HG03095 (cell line): Measurements from ENCODE around the gene ADGRB2.

Source experiments
- ATAC-seq: cut with Tn5 transposase; IDR thresholded peaks from one replicate; pipeline ENCODE4 v1.9.1; 2021; ENCODE audit warnings: moderate library complexity; ENCODE audit not compliant: unreplicated experiment

The ADGRB2 gene

DNA sequence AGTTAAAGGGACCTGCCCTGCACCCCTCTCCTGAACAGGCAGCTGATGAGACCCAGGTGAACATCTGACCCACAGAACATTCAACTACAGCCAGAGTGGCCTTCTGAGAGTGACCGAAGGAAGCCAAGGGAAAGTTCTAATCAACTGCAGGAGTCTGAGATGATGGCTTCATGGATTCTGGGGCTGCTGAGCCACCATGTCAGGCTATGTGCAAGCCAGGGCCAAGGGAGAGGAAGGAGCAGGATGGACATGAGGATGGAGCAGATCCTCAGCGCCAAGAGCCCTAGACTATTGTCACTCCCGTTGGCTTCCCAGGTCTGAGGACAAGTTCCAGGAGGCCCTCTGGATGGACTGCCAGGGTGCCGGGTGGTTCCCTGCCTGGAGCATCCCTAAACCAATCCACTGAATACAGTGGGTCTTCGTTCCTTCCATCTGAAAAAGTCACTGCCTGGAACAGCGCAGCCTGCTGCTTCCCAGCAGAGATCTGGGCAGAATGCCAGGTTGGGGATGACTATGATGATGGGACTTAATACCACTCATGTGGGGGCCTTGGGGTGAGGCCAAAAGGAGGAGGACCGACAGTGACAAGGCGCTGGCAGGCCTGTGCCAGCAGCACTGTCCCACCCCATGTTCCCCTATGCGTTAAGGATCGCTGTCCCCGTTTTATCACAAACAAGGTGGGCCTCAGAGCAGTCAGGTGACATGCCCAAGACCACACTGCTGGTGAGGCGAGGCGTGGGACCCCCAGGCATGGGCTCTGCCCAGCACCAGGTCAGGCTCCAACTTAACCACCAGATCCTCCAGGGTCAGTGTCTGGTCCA lies 31.9 kb upstream of the ADGRB2 start:
- no peak for ATAC-seq

DNA sequence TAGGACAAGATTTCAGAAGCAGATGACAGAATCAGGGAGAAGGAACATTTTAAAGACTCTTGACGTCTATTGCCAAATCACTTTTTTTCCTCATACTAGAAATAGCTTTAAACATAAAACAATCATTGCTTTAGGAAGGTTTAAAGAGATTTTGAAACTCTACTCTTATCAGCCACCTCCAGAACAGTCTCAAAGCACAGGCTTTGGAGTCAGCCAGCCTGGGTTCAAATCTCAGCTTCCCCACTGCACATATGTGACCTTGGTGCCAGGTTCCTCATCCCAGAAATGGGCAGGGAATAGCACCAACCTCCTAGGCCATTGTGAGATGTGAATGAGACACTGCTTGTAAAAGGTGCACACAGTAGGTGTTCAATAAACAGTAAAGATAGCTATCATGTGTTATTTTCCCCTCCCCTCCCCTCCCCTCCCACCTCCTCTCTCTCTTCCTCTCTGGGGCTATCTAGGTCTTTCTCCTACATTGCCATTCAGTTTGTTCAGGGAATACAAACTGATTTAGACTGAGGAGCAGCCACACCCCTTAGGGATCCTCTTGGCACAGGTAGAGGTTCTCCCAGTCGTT lies 31.0 kb upstream of the ADGRB2 start:
- ATAC-seq, result no peak

DNA sequence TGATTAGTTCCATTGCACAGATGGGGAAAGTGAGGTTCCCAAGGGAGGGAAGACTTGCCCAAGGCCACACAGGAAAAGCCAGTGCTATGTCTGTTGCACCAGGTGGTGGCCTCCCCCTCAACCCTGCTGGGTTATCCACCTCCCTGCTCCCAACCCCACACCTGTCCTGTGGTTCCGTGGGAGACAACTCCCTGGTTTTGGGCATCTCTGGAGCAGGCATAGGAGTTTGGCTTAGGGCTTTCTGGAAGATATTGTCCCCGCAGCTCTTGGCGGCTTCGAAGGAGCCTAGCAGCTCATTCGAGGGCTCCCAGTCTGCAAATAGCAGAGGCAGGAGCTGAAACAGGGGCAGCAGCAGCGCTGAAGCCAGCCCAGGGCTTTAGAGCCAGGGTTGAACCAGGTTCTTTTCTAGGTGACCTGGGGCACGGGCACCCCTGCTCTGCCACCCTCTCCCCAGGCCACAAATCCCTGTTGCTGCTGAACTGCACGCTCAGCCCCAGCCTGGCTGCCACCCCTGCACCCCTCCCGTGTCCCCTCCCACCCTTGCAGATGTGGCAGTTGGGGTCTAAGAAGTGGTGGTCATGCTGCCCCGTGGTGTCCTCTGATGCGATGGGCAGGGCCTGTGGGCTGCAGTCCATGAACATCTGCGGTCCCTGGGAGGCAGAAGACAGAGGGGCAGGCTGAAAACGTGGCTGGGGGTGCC lies 29.6 kb upstream of the ADGRB2 start:
- ATAC-seq, result no peak

- ATAC-seq, result no peak
These were observed 28.9 kb upstream of the ADGRB2 start for GRCh38 chr1:31793086-31793485.

GRCh38 chr1:31792541-31792940 lies 28.4 kb upstream of the ADGRB2 start:
- ATAC-seq, result no peak

DNA sequence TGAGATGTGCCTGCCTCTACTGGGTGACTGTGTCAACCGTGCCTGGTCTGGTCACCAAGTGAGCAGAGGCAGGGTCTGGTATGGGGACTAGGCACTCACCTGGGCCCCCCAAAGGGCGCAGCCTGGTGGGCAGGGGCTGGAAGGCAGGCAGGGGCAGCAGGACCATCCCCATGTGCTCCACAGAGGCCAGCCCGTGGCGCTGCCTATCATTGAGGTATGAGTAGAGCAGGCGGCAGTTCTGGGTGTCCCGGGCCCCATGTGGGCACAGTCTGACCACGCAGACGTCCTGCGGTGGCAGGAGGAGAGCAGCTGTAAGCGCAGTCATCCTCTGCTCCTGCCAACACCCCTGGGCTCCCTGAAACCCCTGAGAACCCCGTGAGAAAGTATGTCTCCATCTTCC lies 28.0 kb upstream of the ADGRB2 start:
- no peak for ATAC-seq

GRCh38 chr1:31791131-31791858 lies 27.2 kb upstream of the ADGRB2 start:
- ATAC-seq, result no peak

DNA sequence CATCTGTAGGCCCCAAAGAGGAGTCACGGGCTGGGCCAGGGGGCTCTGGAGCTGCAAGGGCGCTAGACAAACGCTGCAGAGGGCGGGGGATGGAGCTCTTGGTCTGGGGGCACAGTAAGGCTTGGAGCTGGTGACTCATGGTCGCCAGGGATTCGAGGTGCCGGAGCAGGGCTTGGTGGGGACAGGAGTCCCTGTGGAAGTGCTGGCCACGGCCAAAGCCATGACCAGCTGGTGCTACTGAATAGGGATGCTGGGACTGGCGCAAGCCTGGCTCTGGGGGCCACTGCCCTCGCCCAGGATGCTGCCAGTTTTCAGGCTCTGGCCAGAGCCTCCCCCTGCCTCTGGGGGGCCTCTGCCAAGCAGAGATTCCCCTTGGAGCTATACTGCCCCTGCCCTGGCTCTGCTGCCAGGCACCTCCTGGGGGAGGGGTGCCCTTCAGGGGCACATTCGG lies 26.5 kb upstream of the ADGRB2 start:
- ATAC-seq, result no peak

- no peak for ATAC-seq
These were observed 26.0 kb upstream of the ADGRB2 start for GRCh38 chr1:31790140-31790539.

DNA sequence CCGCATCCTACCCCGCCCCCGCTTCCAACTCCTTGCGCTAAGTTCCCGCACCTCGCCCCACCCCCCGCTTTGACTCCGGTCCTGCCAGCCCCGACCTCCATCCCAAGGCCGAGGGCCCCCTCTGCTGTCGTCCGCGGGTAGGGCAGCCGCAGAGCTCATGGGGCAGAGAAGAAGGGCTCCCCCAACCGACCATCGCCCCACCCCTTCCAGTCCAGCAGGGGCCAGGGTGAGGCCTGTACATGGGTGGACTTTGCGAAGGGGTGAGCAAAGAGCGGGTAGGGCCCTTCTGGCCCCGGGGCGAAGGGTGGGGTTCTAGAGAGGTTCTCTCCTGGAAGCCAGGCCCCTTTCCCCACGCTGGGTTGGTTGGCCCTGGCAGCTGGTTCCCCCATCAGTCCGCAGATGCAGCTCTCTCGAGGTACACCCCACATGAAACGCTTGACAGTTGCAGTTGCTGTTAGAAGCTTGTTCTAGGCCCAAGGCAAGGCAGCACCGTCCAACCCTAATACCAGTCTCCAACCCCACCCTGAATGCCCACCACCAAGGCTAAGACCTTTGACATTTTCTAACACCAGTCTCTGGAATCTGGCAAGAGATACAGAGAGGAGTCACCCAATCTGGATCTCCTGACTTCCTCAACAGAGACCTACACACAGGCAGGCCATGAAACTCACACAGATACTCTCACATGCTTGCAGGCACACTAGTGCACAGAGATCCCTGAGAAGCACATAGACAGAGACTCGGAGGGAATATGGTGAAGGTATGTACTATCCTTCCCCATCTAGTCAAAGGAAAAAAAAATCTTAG lies 25.3 kb upstream of the ADGRB2 start:
- no peak for ATAC-seq

DNA sequence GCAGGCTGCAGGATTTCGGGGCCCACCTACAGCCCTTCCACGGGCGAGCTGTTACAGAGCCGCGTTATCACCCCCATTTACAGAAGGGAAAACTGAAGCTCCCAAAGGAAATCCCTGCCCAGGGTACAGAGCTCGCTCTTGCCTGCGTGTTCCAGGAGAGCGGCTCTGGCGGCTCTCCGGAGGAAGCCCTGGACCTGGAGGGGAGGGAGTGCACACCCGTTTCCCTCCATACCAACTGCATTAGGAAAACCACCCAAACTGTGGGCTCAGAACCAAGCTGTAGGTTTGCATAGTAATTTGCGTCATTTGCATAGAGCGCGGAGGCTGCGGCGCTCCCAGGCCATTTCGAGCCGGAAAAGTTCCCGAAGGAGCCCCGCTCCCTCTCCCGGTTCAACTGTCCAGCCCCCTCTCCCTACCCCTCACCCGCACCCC lies 24.7 kb upstream of the ADGRB2 start:
- peak; percentile 6 for ATAC-seq

DNA sequence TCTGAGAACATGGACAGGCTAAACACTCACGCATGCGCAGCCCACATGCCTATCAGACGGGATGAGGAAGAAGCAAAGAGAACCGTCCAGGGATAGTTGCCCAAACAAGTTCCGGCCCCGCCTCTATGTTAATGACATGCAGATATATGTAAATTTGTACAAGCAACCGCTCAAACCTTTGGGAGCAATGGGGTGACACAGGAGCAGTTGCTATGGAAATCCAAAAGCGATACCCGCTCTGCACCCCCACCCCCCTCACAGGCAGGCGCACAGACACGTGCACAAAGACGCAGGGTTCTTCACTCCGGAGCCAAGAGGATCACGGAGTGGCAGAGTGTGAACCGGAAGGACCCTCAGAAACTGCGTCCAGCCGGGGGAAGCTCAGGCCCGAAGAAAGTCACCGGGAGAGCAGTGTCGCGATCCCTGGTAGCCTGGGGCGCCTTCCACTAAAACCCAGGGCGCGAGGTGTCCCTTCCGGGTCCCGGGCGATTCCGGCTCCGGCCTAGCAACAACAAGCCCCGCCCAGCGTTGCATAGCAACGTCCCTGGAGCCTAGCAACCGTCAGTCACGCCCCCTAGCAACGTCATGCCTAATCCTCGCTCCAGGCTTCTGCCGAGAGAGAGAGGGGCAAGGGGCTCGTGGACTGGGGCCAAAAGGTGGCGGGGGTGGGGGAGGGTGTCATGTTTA lies 24.1 kb upstream of the ADGRB2 start:
- ATAC-seq, result peak; percentile 55

- ATAC-seq, result no peak
These were observed 23.6 kb upstream of the ADGRB2 start for GRCh38 chr1:31787786-31788137.

DNA sequence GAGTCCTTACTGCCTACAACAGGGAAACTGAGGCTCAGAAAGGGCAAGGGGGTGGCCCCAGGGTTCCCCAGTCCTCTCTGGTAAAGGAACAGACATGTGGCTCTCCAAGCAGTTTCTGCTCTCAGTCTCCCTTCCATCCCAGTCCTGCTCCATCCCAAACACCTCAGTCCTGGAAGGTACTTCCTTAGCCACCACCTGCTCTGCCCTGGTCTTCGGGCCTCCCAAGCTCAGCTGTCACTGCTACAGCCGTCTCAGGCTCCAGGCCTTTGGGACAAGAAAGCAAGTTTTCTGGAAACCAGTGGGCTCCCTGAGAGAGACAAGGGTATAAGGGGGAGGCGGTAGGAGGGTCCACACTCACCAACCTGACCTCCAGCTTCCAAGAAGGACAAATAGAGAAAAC lies 23.1 kb upstream of the ADGRB2 start:
- no peak for ATAC-seq

GRCh38 chr1:31786366-31787060 lies 22.4 kb upstream of the ADGRB2 start:
- ATAC-seq, result no peak

DNA sequence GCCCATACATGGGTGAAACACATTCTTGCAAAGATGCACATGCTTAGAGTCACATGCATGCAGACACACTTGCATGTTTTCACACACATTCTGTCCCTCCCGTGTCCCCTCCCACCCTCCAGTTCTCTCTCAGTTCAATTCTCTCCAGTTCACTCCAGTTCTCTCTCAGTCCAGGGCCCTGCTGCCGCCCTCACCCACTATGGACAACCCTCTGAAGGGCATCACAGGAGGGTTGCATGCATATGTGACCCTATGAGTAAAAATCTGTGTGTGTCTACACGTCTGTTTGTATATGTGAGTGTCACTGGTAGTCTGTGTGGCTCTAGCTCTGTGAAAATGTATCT lies 21.8 kb upstream of the ADGRB2 start:
- ATAC-seq, result no peak

- ATAC-seq, result no peak
These were observed 21.1 kb upstream of the ADGRB2 start for GRCh38 chr1:31785020-31785946.

- no peak for ATAC-seq
These were observed 20.3 kb upstream of the ADGRB2 start for GRCh38 chr1:31784356-31785019.
